Breast epithelium (tissue), 3 donors: ENCODE results near the gene SGK2.

Experiments
- CTCF ChIP-seq, 3 donors: fragments of 450-650 bp; IDR thresholded peaks; one replicate each; pipeline ENCODE4 v1.5.1; 2016 to 2017; ENCODE audit warnings: antibody characterized with exemption in 3 of 3, mild to moderate bottlenecking in 3 of 3, moderate library complexity in 3 of 3
- POLR2A ChIP-seq: fragments of 450-650 bp; IDR thresholded peaks from one replicate; pipeline ENCODE4 v1.6.1; 2016; ENCODE audit warnings: antibody characterized with exemption, mild to moderate bottlenecking, moderate library complexity
- POLR2AphosphoS5 ChIP-seq, 3 donors: sonication (generic); formaldehyde crosslinking; IDR thresholded peaks; one replicate each; pipeline ENCODE4 v1.6.1; 2017; ENCODE audit warnings: antibody characterized with exemption in 3 of 3

- no peak for TF ChIP-seq CTCF (IDR thresholded peaks at IDR 0.05)
- no peak for TF ChIP-seq POLR2A
- TF ChIP-seq POLR2AphosphoS5 (IDR thresholded peaks at IDR 0.05) = no peak
These were observed 44.3 kb downstream of the SGK2 start for GRCh38 chr20:43603124-43603523.
